Measurements from ENCODE around the gene MTRF1.
A peak's percentile ranks its signal among the peaks of the same experiment; 100 is the strongest.
"Not testable (repeated sequence)": the region's sequence is repeated elsewhere in the genome, so short reads cannot be mapped to it uniquely, and the experiment has no call there.

MTRF1 gene

DNA sequence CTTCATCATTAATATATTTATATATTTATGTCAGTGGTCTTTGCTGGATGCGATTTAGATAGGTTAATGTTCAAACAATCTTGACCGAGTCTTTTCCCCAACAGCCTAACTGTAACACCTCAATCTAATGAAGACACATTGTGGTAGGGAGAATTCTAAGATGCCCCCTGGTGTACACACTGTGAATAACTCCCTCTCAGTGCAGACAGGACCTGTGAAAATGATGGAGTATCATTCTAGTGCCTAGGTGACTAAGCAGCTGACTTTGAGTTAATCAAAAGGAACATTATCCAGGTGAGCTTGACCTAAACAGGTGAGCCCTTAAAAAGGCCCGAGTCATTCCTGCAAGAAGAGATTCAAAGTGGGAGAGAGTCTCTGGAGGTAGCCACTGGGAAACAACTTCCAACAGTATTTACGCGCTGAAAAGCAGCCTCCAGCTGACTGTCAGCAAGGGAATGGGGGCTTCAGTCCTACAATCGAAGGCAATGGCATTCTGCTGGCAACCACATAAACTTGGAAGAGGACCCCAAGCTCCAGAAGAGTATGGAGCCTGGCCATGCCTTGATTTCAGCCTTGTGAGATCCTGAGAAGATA lies 41.0 kb downstream of the MTRF1 start:
- peak; percentile 2 to 49 for DNase-seq (ENCODE audit: low read depth in 2 of 2)

DNA sequence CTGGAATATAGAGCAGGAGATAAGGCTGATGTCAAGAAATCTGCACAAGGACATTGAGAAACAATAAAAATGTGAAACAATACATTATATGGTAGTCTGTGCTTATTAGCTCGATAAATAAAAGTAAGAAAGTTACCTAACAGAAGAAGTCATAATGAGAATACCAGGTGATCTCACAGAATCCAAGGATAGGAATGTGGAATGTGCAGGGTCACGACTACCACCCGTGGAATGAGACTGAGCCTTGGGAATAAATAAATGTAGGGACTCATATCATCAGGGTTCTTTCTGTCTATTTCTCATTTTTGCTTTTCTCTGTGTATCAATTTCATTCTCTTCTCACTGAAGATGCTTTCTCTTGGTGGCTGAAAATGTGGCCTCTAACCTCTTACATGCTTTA lies 43.0 kb downstream of the MTRF1 start:
- DNase-seq (ENCODE audit: low read depth in 2 of 2): no peak

DNA sequence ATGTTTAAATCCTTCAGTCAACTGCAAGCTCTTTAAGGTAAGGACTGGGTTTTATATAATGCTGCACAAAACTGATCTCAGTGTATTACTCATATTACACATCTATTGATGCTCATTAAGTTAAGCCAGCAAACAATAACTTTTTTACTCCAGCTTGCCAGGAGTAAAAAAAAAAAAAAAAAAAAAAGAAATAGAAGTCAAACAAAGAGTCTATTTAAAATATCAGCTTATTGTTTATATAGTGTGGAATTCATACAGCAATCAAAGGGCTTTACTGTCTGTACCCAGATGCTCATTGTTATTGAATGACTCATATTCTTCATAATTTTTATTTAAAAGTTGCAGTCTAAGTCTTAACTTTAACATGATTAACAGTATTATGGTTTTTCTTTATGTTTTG lies 47.2 kb downstream of the MTRF1 start:
- no peak for DNase-seq (ENCODE audit: low read depth in 2 of 2)

DNA sequence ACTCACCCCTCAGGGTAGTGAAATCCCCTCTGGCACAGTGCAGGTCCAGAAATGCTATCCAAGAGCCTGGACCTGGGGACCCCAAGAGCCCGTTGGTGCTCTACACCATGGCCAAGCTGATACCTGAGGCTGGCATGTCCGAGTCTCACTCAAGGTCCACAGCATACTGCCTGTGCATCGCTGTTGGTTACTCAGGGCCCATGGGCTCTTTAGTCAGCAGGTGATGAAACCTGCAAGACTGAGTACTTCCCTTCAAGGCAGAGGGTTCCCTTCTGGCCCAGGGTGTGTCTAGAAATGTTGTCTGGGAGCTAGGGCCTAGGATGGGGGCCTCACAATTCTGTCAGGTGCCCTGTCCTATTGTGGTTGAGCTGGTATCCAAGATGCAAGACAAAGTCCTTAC lies 49.5 kb downstream of the MTRF1 start:
- DNase-seq (ENCODE audit: low read depth in 2 of 2): no peak

DNA sequence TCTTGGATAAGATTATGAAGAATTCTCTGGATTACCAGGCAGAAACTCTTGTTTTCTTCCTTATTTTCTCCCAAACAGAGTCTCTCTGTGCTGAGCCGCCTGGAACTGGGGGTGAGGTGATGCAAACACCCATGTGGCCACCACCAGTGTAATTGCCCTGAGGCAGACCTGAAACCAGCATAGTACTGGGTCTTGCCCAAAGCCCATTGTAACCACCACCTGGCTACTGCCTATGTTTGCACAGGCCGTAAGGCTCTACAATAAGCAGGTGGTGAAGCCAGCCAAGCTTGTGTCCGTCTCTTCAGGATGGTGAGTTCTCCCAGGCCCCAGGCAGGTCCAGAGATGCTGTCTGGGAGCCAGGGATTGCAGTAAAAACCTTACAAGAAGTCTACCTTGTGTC lies 50.1 kb downstream of the MTRF1 start:
- DNase-seq (ENCODE audit: low read depth in 2 of 2): no peak

DNA sequence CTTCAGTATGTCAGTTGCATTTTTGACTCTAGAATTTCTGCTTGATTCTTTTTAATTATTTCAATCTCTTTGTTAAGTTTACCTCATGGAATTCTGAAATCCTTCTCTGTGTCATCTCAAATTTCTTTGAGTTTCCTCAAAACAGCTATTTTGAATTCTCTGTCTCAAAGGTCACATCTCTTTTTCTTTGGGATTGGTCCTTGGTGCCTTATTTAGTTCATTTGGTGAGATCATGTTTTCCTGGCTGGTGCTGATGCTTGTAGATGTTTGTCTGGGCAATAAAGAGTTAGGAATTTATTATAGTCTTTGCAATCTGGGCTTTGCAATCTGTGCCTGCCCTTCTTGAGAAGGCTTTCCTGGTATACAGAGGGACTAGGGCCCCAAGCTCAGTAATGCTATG lies 50.5 kb downstream of the MTRF1 start:
- DNase-seq (ENCODE audit: low read depth in 2 of 2): no peak

DNA sequence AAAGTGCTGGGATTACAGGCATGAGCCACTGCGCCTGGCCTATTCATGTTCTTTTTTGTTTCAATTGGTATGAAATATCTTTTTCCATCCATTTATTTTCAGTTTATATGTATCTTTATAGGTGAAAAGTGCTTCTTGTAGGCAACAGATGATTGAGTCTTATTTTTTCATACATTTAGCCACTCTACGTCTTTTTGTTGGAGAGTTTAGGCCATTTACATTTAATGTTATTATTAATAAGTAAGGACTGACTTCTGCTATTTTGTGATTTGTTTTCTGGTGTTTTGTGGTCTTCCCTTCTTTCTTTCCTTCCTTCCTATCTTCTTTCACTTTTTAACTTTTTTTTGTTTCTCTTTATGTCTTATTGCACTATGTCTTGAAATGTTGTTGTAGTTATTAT lies 52.3 kb downstream of the MTRF1 start:
- DNase-seq (ENCODE audit: low read depth in 2 of 2): no peak

DNA sequence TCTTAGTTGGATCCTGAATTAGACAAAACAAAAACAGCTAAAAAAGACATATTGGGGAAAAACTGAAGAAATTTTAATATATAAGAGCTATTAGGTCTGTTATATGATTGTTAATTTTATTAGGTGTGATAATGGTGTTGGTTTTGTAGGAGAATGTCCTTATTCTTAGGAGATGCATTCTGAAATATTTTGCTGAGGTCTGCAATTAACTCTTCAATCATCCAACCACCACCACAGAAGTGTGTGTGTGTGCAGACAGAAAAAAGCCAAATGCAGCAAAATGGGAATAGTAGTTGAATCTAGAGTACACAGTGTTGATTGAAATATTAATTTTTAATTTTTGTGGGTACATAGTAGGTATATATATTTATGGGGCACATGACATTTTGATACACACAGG lies 56.9 kb downstream of the MTRF1 start:
- no peak for DNase-seq (ENCODE audit: low read depth in 2 of 2)

DNA sequence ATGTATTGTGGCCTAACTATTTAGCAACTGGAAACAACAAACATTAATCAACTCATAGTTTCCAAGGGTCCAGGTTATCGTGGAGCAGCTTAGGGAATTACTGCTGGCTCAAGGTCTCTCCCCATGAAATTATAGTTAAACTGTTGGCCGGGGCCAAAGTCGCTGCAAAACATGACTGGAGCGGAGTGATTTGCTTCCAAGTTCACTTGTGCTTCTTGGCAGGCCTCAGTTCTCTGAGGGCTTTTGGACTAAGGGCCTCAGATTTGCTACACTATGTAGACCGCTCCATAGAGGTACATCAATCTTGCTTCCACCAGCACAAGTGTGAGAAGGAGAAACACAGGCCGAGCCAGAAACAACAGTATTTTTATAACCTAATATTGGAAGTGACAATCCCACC lies 59.6 kb downstream of the MTRF1 start:
- DNase-seq (ENCODE audit: low read depth in 2 of 2): no peak

DNA sequence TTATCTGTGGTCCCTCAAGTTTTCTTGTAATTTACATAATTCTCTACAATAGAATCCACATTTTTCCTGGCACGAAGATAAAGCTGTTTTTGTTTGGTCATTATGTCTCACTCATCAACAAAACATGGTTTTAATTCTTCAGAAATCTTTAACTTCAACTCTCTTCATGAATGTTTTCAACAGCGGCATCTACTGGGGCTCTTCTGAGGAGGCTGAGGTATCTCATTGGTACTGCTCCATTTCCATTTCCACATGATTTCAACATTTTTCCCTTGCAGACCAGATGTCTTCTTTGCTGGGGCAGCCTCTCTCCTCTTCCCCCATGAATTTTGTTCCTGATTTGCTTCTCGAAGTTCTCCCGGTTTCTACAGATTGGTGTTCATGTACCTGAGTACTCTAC lies 63.2 kb downstream of the MTRF1 start:
- no peak for DNase-seq (ENCODE audit: low read depth in 2 of 2)

DNA sequence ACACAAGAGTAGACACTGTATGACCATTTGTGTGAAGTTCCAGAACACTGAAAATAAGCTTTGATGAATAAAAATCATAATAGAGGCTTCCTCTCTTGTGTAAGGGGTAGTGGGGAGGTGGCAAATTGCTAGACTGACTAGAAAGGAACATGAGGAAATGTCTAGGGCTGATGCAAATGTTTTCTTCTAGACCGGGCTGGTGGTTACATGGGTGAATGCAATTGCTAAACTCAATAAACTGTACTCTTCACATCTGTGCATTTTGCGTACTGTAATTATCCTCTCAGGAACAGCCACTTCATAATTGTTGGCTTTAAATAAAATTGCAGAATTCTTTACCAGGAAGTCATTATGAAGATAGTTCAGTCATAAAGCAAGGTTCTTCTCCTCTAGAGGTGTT lies 63.9 kb downstream of the MTRF1 start:
- DNase-seq (ENCODE audit: low read depth in 2 of 2): no peak

DNA sequence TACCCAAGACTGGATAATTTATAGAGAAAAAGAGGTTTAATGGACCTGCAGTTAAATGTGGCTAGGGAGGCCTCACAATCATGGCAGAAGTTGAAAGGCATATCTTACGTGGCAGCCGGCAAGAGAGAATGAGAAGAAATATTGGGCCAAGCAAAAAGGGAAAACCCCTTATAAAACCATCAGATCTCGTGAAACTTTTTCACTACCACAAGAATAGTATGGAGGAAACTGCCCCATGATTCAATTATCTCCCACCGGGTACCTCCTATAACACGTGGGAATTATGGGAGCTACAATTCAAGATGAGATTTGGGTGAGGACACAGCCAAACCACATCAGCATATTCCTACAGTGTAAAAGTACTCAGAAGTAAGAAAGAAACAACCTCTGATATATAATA lies 64.3 kb downstream of the MTRF1 start:
- DNase-seq (ENCODE audit: low read depth in 2 of 2): no peak

DNA sequence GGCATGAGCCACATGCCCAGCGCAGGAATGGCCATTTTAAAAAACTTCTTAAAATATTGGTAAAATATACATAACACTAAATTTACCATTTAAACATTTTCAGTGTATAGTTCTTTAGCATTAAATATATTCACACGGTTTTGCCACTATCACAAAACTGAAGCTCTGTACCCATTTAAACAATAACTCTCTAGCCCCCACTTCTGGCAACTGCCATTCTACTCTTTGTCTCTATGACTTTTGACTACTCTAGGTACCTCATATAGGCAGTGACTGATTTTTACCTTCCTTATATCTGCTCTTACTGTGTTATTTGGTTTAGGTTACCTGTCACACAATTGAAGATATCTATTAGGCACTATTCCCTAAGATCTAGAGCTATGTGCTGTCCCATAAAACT lies 66.8 kb downstream of the MTRF1 start:
- DNase-seq (ENCODE audit: low read depth in 2 of 2): no peak

DNA sequence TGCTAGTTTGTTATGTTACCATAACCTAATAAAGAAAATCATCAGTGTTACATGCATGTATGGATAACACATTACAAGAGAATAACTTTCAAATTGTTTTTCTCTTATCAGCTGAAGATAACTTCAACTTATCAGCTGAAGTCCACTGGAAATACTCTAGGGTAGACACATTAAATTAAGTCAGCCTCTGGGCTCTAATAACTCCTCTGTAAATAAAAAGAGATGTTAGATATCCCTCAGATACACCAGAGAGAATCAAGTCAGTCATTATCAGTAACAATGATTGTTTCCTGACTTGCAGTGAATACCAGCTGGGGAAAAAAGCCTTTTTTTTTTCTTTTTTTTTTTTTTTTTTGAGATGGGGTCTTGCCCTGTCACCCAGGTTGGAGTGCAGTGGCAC lies 67.4 kb downstream of the MTRF1 start:
- DNase-seq (ENCODE audit: low read depth in 2 of 2): no peak

DNA sequence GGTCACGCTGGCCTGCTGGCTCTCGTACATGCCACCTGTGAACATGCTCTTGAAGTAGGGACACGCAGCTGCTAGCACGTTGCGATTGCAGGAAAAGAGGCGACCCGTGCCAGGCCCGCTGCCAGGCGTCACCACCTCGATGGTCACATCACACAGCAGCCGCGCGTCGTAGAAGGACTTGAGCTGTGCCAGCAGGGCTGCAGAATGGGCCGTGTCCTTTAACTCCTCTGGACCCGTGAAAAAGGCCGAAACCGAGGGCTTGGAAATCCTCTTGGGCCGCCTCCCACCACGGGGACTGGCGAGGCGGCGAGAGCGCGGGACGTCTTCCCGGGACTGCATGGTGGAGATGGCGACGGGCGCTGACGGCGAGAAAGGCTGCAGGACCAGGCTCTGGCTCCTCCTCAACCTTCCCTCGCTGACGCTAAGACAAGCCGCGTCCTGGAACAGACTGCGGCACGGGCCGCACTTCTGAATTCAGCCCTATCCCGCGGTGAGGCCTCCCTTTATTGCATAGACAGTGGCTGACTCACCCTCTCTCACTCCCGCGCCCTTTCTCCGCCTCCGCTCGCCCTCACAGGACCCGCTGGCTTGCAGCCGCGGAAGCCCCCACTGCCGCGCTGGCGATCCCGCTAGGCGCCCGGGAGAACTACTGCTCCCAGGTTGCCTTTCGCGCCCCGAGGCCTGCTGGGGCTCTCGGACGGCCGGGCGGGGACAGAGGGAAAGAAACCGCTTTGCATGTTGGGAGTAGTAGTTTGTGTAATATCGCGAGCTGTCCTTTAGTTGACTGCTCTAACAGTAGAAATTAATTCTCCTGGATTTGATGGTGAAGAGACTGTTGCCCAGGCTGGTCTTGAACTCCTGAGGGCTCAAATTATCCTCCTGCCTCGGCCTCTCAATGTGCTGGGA lies 69.2 kb downstream of the MTRF1 start, which contains the start of gene KBTBD7:
KBTBD7 (minus strand) TSS at position 651 of the 906 bp plus-strand sequence; CDS start at position 339, 312 bp downstream.
- DNase-seq (ENCODE audit: low read depth in 2 of 2): peak; percentile 88 to 90

DNA sequence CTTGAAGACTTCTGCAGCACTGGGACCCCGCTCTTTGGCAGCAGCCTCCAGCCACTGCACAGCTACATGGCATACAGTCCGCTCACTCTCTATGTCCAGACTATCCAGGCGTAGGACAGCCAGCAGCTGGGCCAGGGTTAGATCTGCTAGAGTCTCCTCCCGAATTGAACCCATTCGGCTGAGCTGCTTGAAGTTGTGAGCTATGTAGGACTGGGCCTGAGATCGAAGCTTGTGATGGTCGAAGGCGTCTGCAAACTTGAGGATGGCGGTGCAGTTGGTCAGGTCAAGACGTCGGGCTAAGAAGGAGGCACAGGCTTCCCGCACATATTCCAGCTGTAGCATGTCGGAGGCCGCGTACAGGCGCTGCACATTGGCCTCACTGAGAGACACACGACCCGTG lies 69.9 kb downstream of the MTRF1 start:
- no peak for DNase-seq (ENCODE audit: low read depth in 2 of 2)

DNA sequence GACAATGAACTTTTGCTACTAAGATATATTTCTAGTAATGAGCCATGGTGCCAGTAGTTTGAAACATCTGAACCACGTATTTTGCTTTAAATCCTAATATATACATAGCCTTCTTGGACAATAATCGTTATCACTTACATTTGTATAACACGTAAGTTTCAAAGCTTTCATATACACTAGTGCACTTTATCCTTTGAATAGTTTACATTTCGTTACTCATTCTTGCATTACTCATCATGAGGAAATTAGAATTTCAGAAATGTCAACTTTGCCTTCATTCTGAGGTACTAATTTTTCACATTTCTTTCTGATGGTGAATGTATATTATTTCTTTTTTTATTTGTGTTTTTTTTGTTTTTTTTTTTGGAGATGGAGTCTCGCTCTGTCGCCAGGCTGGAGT lies 74.8 kb downstream of the MTRF1 start:
- DNase-seq (ENCODE audit: low read depth in 2 of 2): no peak

DNA sequence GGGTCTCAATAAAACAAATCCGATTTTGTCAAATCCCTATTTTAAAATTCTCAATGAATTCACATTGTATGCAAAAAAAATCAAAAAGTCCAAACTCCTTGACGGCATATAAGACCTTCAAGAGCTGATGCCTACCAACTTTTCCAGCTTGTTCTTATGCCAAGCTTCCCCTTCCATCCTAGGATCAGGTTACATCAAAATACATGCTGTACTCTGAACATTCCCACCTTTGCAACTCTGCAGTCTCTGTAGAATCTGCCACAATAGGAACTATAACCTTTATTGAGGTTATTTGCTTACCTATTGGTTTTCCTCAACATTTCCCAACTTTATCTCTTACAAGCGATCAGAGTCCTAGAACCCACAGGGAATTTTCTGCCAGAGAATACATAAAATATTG lies 76.9 kb downstream of the MTRF1 start:
- DNase-seq (ENCODE audit: low read depth in 2 of 2): no peak

DNA sequence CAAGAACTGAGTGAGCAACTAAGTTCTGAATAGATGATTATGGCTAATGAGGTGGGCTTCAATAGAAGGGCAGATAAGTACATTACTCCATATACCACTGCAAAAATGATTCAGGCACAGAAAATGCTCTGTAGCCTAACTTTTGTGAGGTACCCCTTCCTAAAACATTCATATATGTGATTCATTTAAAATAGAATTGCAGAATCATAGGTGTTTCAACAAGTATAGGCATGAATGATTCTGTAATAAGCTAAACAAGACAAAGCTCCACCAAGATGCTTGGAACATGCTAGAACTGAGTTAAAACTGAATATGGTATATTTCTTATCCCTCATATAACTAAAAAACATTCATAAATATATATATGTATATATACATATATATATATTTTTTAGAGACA lies 81.1 kb downstream of the MTRF1 start:
- no peak for DNase-seq (ENCODE audit: low read depth in 2 of 2)

DNA sequence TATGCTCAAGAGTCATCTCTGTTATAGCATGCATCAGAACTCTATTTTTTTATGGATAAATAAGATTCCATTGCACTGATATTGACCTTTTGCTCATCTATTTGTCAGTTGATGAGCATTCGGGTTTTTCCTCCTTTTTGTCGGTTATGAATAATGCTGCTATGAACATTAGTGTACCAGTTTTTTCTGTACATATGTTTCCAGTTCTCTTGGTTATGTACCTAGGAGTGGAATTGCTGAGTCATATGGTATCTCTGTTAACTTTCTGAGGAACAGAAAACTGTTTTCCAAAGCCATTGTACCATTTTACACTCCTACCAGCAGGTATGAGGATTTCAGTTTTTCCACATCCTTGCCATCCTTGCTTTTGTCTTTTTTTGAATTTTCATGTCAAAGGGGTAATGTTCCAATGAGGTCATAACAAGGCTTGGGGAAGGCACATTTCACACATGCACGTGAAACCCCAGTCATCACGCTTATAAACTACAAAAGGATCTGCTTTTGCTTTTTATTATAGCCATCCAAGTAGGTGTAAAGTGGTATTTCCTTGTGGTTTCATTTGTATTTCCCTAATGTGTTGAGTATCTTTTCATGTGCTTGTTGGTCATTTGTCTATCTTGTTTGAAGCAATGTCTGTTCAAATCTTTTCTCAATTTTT lies 83.7 kb downstream of the MTRF1 start:
- no peak for DNase-seq (ENCODE audit: low read depth in 2 of 2)

DNA sequence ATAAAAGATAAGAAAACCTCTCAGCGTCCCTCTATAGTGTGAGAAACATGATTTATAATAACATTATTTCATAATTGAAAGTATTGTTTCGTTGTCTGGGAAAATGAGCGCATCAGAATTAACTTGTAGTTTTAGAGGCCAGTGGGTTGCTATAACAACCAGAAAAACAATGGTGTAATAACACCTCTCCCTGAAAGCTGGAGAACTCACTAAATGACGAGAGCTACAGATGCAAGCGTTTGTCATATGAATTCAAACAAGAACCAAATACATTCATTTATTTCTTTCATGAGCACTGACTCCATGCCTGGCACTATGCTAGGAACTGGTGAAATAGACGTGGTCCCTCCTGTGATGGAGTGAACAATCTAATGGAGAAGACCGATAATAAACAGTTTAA lies 85.3 kb downstream of the MTRF1 start:
- DNase-seq (ENCODE audit: low read depth in 2 of 2): no peak

DNA sequence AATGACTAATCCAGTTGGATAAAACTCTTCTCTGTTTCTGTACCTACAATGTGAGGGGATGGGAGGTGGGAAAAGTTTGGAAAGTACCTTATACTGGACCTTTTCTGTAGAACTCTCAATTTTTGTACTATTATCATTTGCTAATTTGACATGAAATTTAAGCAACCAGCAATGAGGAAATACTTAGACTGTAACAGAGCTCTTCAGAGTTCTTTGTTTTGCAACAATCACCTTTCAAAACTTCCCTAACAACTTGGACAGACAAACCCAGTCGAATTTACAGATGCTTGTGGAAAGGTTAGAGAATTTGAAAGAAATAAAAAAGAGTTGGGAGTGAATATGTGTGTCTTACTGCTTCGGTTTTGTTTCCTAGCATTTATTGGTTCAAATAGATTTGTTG lies 85.8 kb downstream of the MTRF1 start:
- no peak for DNase-seq (ENCODE audit: low read depth in 2 of 2)

DNA sequence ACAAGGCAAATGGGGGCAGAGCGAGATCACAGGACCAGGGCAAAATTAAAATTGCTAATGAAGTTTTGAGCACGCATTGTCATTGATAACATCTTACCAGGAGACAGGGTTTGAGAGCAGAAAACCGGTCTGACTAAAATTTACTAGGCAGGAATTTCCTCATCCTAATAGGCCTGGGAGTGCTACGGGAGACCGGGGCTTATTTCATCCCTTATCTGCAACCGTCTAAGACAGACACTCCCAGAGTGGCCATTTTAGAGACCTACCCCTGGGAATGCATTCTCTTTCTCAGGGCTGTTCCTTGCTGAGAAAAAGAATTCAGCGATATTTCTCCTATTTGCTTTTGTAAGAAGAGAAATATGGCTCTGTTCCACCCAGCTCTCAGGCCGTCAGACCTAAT lies 87.8 kb downstream of the MTRF1 start:
- not testable (repeated sequence) for DNase-seq (ENCODE audit: low read depth in 2 of 2)
